KMS-11 (cell line): ENCODE measurements around the gene ABHD4.

Source experiments
- H2AFZ ChIP-seq: fragments of 200-600 bp; sonication (generic); 2 replicates; pipeline ENCODE4 v1.6.1; 2016; ENCODE audit warnings: antibody characterized with exemption, mixed run types, low read depth
- H3K27ac ChIP-seq: fragments of 200-600 bp; sonication (generic); 2 replicates; pipeline ENCODE4 v1.6.1; 2016; ENCODE audit warnings: mild to moderate bottlenecking, mixed run types
- H3K27me3 ChIP-seq: fragments of 200-600 bp; sonication (generic); 2 replicates; pipeline ENCODE4 v1.6.1; 2017; ENCODE audit warnings: mild to moderate bottlenecking, low read depth, mixed run types, moderate library complexity; ENCODE audit not compliant: insufficient read depth
- H3K36me3 ChIP-seq: fragments of 200-600 bp; sonication (generic); 2 replicates; pipeline ENCODE4 v1.6.1; 2017; ENCODE audit warnings: mild to moderate bottlenecking, mixed run types; ENCODE audit not compliant: insufficient read depth
- H3K4me1 ChIP-seq: fragments of 200-600 bp; sonication (generic); 2 replicates; pipeline ENCODE4 v1.6.1; 2016; ENCODE audit warnings: mild to moderate bottlenecking, low read depth, mixed run types; ENCODE audit not compliant: poor library complexity, severe bottlenecking
- H3K4me2 ChIP-seq: fragments of 200-600 bp; sonication (generic); 2 replicates; pipeline ENCODE4 v1.7.0; 2016; ENCODE audit warnings: mild to moderate bottlenecking, mixed run types
- H3K4me3 ChIP-seq: fragments of 200-600 bp; sonication (generic); IDR thresholded peaks from 2 replicates; pipeline ENCODE4 v1.6.1; 2017; ENCODE audit warnings: low read depth, low read length, mixed read lengths; ENCODE audit not compliant: insufficient read depth
- H3K79me2 ChIP-seq: fragments of 200-600 bp; sonication (generic); 2 replicates; pipeline ENCODE4 v1.6.1; 2016; ENCODE audit warnings: low read depth, mixed run types; ENCODE audit not compliant: insufficient read depth
- H3K9ac ChIP-seq: fragments of 200-600 bp; sonication (generic); 2 replicates; pipeline ENCODE4 v1.6.1; 2016; ENCODE audit warnings: mild to moderate bottlenecking, mixed run types
- H4K20me1 ChIP-seq: fragments of 200-600 bp; sonication (generic); 2 replicates; pipeline ENCODE4 v1.6.1; 2016; ENCODE audit warnings: mild to moderate bottlenecking, mixed run types; ENCODE audit not compliant: insufficient read depth
- TF ChIP-seq, protein P1 (sequence below): fragments of 200-600 bp; sonication (generic); conservative IDR thresholded peaks from 2 replicates; pipeline ENCODE4 v1.6.1; 2017; ENCODE audit warnings: low read depth, mild to moderate bottlenecking, antibody characterized with exemption, low read length, moderate library complexity, mixed read lengths

The ABHD4 gene

DNA sequence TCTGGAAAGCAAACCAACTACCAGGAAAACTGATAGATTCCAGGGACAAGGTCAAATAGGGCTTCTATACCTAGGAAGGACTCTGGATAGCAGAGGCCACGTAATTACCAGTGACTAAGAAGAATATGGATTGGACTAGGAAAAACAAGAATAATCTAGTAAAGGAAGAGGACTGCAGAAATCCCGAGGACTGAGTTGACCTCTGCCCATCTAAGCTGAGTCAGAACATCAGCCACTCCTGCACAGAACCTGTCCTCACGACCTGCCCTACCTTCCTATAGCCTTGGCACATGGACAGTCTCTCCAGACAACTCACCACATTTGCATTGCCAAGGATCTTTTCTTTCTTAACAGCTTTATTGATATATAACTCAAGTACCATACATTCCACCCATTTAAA is 43.7 kb downstream of the ABHD4 start:
- Histone ChIP-seq H2AFZ (no peak overlapping the region), H3K79me2 (no peaks in the 10 kb centered on the region), H3K4me3 (no peak overlapping the region), H3K4me1 (peaks cover 16% of the 10 kb centered on the region), H3K36me3 (no peaks in the 10 kb centered on the region), H3K27me3 (no peaks in the 10 kb centered on the region), H3K4me2 (no peak overlapping the region), H4K20me1 (no peaks in the 10 kb centered on the region), H3K27ac (no peak overlapping the region), H3K9ac (no peak overlapping the region)
- TF ChIP-seq, protein P1, sequence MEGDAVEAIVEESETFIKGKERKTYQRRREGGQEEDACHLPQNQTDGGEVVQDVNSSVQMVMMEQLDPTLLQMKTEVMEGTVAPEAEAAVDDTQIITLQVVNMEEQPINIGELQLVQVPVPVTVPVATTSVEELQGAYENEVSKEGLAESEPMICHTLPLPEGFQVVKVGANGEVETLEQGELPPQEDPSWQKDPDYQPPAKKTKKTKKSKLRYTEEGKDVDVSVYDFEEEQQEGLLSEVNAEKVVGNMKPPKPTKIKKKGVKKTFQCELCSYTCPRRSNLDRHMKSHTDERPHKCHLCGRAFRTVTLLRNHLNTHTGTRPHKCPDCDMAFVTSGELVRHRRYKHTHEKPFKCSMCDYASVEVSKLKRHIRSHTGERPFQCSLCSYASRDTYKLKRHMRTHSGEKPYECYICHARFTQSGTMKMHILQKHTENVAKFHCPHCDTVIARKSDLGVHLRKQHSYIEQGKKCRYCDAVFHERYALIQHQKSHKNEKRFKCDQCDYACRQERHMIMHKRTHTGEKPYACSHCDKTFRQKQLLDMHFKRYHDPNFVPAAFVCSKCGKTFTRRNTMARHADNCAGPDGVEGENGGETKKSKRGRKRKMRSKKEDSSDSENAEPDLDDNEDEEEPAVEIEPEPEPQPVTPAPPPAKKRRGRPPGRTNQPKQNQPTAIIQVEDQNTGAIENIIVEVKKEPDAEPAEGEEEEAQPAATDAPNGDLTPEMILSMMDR = no peak

DNA sequence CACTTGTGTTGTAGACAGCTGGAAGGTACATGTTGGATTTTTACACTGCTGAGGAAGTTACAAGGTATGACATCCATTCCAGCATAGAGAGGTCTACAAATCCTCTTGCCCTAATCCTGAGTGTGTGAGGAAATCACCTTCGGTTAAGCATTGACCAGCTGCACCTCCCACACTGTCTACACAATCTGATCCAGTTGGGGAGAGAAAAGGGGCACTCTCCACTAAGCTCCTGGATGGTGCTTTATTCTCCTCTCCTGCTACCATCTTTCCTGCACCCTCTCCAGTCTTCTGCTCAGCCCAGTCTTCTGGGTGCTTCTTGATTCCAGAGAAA is 46.2 kb downstream of the ABHD4 start, which contains the start of gene OR6J1:
Gene OR6J1, minus strand, starts transcription at position 48 of the 331 bp plus-strand sequence. CDS start 9,541 bp downstream, outside the sequence.
- Histone ChIP-seq H3K4me3 (no peak within 1 kb of the TSS), H3K27me3 (no peaks in the 10 kb centered on the region), H3K4me2 (no peak within 1 kb of the TSS), H4K20me1 (no peaks in the 10 kb centered on the region), H3K79me2 (no peaks in the 10 kb centered on the region), H3K36me3 (no peaks in the 10 kb centered on the region), H3K9ac (no peak within 1 kb of the TSS), H3K27ac (no peak within 1 kb of the TSS), H2AFZ (no peak within 1 kb of the TSS; the same call in 1 of the 2 replicates), H3K4me1 (peaks cover 18% of the 10 kb centered on the region)
- TF ChIP-seq, protein P1 = no peak

DNA sequence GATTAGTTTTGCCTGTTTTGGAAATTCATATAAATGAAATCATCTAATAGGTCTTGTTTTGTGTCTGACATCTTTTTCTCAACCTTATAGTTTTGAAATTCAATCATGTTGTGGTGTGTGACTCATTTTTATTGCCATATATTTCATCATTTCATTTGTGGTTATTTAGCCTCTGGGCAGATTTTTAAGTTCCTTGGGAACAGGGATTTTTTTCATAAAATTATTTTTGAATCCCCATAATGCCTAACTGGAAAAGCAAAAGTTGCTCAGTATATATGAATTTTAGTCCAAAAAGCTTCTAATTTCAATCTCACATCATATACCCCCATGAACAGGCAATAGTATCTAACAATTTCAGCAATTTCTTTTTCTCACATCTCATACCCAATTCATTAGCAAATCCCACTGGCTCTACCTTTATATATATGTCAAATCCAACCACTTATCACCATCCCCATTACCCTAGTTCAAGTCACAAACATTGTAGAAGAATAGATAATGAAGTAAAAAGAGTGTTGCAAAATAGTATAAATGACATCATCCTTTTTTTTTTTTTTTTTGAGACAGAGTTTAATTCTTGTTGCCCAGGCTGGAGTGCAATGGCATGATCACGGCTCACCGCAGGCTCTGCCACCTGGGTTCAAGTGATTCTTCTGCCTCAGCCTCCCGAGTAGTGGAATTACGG is 48.6 kb downstream of the ABHD4 start:
- TF ChIP-seq, protein P1 = no peak
- Histone ChIP-seq H4K20me1 (no peaks in the 10 kb centered on the region), H3K27ac (no peak overlapping the region), H3K4me3 (no peak overlapping the region), H3K27me3 (no peaks in the 10 kb centered on the region), H2AFZ (no peak overlapping the region), H3K36me3 (no peaks in the 10 kb centered on the region), H3K79me2 (no peaks in the 10 kb centered on the region), H3K4me2 (no peak overlapping the region), H3K4me1 (peaks cover 41% of the 10 kb centered on the region), H3K9ac (no peak overlapping the region)

DNA sequence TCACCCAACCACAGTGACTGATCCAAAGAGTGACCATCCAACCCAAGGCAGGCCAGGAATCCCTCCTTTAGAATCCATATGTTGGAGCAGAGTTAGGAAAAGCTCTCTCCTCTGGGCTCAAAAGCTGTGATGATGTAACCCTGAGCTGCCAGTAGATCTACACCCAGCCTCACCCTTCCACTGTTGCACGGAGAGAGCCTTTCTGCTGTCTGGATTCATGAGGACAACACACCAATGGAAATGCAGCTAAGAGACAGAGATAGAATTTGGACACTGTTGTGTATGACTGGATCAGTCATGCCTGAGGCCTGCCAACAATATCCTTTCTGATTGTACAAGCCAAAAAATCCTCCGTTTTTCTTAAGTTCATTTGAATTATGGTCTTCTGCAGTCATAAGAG is 50.4 kb downstream of the ABHD4 start:
- Histone ChIP-seq H3K4me2 (no peak overlapping the region), H4K20me1 (no peaks in the 10 kb centered on the region), H3K4me3 (no peak overlapping the region), H3K4me1 (peaks cover 59% of the 10 kb centered on the region), H3K79me2 (no peaks in the 10 kb centered on the region), H3K27ac (no peak overlapping the region), H3K9ac (no peak overlapping the region), H2AFZ (no peak overlapping the region), H3K27me3 (no peaks in the 10 kb centered on the region), H3K36me3 (no peaks in the 10 kb centered on the region)
- TF ChIP-seq, protein P1 = no peak
